DMS79 treated with DMSO at 0.1 percent for 48 hours (cell line): ENCODE data around the gene C19orf12.
"Not testable (repeated sequence)": the region's sequence is repeated elsewhere in the genome, so short reads cannot be mapped to it uniquely, and the experiment has no call there.

Source experiments
- DNase-seq: peaks from one replicate; lab custom pipeline; 2025; lab: John Stamatoyannopoulos, UW

Gene C19orf12

GRCh38 chr19:29731331-29731850 is 16.3 kb upstream of the C19orf12 start:
- DNase-seq, result no peak

DNA sequence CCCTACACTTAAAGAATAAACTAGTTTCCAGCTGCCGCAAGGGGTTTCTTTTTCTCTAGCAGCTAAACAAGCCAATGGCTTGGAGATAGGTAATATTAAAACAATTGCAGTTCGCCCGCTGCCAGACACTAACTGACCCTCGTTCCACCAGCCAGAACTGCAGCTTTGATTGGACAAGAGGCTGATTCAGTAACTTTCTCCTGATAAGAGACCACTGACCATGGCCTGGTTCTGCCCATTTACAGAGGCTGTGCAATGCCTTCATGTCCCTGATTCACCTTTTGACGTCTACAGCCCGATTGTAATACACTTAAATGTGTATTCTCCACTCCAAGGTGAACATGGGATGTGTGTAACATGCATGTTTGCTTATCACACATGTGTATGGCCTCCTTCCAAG is 12.8 kb upstream of the C19orf12 start:
- no peak for DNase-seq

DNA sequence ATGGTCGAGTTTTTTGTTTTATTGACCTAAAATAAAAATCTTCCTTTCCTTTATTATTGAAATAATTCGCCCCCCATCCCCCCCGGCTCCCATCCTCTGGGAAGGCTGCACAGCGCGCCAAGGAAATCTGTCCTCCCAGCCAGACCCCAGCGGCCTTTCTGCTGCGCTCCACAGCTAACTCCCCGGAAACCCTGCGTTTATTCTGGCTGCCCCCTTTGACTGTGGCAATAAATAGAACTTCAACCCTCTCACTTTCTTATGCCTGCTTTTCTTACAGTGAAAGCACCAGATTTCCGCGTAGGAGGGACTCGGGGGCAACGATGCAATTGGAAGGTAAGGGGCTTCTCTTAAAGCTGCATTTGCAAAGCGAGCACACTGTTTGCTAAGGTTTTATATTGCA is 9.7 kb upstream of the C19orf12 start:
- no peak for DNase-seq

DNA sequence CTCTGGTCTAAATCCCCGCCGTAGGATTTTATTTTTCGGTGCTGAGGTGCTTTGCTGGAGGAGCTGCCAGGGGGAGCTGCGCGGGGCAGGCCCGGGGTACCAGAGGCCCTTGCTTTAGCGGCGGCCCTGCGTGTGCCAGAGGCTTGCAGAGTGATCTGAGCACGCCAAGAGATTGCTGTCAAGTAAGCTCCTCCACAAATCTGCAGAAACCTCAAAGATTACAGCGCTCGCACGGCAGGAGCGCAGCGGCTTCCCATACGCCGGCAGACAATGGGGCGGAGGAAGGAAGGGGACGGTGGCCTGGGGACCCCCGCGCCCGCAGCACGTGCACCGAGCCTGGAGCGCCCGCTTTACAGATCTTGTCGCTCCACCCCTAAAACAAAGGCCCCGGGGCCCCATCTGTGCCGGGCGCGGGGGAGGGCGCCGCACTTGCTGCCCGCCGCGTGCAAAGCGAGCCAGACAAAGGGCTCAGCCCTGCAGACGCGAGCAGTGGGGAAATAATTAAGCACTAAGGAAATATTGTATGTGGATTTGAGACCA is 9.1 kb upstream of the C19orf12 start:
- DNase-seq, result no peak

- no peak for DNase-seq
Measured at GRCh38 chr19:29717051-29717450, 2.0 kb upstream of the C19orf12 start.

- DNase-seq, result no peak
Measured at GRCh38 chr19:29715701-29716581, 880 bp upstream of the C19orf12 start.

DNA sequence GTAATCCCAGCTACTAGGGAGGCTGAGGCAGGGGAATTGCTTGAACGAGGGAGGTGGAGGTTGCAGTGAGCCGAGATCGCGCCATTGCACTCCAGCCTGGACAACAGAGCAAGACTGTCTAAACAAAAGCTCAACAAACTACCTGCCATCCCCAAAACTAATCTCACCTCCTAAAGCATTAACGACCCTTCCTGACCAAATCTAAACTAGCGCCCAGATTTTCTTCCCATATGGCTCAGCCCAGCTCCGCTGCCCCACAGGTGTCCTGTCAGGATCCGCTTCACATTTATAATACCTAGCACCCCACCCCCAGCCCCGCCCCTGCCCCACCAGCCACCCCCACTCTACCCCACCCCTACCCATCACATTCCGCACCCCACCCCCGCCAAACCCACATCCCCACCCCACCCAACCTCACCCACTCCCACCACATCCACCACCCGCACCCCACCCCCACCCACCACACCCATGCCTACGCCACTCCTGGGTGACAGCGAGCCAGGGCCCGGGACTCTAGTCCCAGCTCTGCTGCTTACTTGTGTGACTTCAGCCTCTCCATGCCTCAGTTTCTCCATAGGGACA is 599 bp downstream of the C19orf12 start:
- no peak for DNase-seq

- DNase-seq, result no peak
Measured at GRCh38 chr19:29712744-29713516, 2.1 kb downstream of the C19orf12 start.

GRCh38 chr19:29711584-29712132 is 3.4 kb downstream of the C19orf12 start:
- no peak for DNase-seq

DNA sequence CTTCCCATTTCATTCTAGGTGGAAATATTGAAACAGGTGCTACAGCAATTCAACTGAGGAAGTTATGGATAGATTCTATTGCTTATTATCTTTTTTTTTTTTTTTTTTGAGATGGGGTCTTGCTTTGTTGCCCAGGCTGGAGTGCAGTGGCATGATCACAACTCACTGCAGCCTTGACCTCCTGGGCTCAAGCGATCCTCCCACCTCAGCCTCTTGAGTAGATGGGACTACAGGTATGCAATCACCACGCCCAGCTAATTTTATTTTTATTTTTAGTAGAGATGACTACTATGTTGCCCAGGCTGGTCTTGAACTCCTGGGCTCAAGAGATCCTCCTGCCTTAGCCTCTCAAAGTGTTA is 5.6 kb downstream of the C19orf12 start:
- not testable (repeated sequence) for DNase-seq

DNA sequence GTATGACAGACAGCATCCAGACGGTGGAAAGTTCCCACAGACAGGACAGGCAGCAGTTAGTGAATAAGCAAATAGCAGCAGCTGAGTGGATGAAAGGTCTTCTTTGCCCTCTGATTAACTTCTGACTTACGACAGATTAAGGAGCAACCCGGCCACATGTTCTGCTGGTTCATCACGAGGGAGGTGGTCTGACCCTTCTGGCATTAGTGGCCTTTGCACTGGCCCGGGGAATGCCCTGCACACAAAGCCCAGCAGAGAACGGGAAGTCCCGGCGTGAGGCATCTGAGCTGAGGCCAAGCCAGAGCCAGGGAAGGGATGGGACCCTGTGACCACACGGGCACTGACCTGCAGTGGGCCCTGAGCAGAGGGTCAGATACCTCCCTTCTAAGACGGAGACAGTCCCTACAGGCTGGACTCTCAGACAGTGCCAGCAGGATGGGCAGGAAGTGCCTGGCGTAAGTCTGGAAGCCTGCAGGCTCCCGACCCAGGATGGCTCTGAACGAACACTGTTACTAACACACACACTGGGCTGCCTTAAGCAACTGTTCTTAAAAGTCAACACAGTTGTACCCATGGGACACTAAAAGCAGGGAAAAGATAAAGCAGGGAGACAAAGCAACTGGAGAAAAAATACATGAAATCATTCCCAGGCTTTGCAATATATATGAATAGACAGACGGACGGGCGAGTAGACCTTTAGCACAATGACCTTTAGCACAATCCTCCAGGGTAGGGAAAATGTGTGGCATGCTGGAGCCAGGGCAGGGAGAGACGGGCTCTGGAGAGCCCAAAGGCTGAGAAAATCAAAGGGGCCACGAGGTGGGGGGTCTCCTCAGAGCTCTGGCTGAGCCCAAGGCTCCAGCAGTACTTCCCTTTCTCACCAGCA is 6.3 kb downstream of the C19orf12 start:
- no peak for DNase-seq

DNA sequence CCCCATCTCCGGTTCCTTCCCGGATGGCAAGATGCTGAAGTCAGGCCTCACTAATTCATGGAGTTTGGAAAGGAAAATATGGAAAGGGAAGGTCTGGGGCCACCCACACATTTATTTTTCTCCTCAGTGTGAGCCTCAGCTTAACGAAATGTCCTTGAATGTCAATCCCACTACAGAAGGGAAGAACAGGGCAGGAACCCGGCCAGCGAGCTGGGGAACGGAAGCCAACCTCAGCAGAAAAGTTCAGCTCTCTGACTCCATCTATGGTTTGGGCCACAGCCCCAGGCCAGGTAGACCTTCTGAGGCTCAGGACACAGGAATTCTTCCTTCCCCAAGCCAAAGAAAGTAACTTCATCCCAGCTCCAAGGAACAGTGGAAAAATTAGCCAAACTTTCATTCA is 8.4 kb downstream of the C19orf12 start:
- no peak for DNase-seq

- no peak for DNase-seq
Measured at GRCh38 chr19:29705706-29706105, 9.4 kb downstream of the C19orf12 start.

GRCh38 chr19:29704562-29705558 is 10.2 kb downstream of the C19orf12 start:
- DNase-seq, result no peak

DNA sequence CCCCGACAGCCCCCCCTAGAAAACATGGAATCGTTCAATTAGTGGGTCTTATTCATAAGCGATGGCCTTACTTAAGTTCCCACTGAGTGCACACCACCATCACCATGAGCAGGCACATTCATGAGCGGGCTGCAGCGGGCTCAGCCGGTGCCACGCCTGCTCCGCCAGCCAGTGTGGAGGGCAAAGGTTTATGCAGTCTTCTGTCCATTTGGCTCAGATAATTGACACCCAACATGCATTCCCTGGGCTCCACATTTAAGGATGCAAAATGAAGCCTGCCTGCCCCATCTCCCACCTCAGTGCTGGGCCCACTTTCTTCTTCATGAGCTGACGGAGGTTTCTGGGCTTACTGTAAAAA is 12.1 kb downstream of the C19orf12 start:
- DNase-seq, result no peak

DNA sequence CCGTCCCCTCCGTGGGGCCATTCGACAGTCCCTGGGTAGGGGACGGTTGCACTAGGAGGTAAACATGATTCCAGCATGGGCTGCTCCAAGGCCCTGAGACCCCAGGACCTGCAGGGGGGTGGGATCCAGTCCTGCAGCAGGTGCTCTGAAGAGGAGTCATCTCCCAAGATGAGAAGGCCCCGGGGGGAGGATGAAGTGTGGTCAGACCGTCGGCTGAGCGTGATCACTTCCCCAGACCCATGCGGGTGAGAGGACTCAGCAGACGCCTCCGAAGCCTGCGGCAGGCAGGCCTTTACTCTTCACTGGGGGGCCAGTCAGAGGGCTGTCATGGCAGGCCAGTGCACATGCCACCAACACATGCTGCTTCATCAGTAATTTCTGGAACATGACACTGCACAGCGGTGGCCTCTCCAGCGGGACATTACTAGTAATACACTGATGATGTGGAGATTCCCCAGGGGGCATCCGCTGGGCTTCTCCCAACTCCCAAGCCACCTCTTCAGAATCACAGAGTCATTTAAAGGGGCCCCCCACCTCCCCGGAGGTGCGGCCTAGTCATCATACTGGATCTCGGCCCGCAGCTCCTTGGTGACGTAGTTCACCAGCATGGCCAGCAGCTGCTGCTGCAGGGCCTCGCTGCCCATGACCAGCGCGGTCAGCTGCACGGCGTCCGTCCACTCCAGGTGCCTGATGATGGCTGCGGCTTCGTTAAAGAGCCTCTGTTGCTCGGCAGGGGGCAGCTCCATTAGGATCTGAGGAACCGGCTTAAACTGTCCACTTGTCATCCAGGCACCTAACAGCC is 12.7 kb downstream of the C19orf12 start:
- no peak for DNase-seq

GRCh38 chr19:29700498-29700897 is 14.6 kb downstream of the C19orf12 start:
- DNase-seq, result no peak

DNA sequence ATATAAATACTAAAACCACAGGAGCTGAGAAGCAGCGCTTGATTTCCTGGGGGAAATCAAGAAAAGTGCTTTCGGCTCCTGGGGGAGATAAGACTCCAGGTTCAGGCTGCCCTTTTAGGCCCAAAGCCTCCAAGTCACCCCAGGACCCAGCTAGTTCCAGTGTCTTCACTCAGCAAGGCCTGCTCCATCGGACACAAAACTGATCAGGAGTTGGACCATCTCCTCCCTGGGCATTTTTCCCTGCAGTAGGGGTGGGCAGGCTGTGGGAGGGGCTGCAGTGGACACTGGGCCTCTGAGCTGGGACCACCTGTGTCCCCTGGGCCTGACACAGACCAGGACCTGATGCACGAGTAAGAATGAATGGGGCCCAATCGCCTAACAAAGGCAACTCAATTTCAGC is 15.2 kb downstream of the C19orf12 start:
- DNase-seq, result no peak
